ENCODE measurements around the gene UAP1L1.

Gene UAP1L1

GRCh38 chr9:137103206-137103999 is 26.1 kb downstream of the UAP1L1 start:
- no peak for DNase-seq

GRCh38 chr9:137105814-137106661 is 28.7 kb downstream of the UAP1L1 start:
- no peak for DNase-seq

GRCh38 chr9:137106662-137107250 is 29.4 kb downstream of the UAP1L1 start:
- no peak for DNase-seq

DNA sequence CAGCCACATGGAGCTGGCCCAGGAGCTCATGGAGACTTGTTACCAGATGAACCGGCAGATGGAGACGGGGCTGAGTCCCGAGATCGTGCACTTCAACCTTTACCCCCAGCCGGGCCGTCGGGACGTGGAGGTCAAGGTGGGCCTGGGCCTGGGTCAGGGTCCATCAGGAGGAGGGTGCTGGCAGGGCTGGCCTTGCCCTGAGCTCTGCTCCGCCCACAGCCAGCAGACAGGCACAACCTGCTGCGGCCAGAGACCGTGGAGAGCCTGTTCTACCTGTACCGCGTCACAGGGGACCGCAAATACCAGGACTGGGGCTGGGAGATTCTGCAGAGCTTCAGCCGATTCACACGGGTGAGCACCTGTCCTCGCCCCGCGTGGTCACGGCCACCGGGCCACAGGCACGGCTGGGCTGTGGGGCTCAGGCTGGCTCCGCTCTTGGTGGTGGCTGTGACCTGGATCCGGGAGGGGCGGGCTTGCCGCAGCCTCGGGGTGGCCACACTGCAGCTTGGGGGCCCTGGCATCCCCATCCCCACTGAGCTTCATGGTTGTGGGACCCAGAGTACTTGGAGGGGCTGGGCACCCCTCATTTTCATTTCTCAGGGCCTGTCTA is 30.1 kb downstream of the UAP1L1 start:
- DNase-seq, result no peak

DNA sequence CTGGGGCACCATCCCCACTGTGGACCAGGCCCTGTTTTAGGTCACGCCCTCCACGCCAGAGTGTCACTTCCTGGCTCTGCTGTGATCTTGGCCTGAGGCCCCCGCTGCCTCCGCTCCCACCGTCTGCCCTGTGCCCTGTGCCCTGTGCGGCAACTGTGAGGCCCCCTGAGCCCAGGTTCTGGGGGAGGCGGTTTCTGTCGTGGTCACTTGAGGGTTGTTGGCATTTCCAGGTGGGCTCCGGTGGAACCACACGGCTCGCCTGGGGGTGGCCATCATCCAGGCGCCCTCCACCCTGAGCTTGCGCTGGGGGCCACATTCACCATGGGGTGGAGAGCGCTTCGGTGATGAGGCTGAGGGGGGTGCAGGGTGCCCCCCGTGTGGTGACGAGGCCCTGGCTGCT is 30.7 kb downstream of the UAP1L1 start:
- DNase-seq, result no peak

DNA sequence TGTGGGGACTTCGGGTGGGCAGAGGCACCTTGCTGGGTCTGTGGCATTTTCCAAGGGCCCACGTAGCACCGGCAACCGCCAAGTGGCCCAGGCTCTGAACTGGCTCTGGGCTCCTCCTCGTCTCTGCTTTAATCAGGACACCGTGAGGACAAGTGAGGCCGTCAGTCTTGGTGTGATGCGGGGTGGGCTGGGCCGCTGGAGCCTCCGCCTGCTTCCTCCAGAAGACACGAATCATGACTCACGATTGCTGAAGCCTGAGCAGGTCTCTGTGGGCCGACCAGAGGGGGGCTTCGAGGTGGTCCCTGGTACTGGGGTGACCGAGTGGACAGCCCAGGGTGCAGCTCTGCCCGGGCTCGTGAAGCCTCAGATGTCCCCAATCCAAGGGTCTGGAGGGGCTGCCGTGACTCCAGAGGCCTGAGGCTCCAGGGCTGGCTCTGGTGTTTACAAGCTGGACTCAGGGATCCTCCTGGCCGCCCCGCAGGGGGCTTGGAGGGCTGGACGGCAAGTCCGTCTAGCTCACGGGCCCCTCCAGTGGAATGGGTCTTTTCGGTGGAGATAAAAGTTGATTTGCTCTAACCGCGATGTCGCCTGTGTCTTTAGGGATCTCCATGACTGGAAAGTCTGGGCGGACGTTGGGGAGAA is 31.4 kb downstream of the UAP1L1 start:
- DNase-seq, result no peak

- DNase-seq, result no peak
These were observed 32.2 kb downstream of the UAP1L1 start for GRCh38 chr9:137109250-137110146.

GRCh38 chr9:137110147-137110910 is 33.0 kb downstream of the UAP1L1 start:
- DNase-seq, result no peak

DNA sequence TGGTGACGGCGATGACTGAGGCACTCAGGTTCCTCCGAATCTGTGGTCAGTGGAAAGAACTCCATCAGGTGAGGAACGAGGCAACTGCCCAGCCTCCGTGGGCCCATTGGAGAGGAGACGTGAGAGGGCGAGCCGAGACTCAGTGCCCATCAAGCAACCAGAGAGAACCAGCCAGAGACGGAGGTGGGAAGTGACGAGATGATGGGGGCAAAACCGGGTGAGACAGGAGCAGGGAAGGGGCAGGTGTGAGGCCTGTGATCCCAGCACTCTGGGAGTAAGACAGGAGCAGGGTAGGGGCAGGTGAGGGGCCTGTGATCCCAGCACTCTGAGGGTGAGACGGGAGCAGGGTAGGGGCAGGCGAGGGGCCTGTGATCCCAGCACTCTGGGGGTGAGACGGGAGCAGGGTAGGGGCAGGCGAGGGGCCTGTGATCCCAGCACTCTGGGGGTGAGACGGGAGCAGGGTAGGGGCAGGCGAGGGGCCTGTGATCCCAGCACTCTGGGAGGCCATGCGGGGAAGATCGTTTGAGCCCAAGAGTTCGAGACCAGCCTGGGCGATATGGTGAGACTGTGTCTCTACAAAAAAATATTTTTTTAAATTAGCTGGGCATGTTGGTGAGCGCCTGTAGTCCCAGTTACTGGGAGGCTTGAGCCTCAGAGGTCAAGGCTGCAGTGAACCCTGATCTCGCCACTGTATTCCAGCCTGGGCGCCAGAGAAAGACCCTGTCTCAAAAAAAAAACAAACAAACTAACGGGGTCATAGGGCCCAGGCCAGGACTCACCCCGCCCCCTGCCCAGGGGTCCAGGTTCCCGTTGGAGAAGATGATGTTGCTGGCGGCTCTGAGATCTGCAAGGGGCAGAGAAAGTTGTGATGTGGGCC is 33.8 kb downstream of the UAP1L1 start:
- no peak for DNase-seq

DNA sequence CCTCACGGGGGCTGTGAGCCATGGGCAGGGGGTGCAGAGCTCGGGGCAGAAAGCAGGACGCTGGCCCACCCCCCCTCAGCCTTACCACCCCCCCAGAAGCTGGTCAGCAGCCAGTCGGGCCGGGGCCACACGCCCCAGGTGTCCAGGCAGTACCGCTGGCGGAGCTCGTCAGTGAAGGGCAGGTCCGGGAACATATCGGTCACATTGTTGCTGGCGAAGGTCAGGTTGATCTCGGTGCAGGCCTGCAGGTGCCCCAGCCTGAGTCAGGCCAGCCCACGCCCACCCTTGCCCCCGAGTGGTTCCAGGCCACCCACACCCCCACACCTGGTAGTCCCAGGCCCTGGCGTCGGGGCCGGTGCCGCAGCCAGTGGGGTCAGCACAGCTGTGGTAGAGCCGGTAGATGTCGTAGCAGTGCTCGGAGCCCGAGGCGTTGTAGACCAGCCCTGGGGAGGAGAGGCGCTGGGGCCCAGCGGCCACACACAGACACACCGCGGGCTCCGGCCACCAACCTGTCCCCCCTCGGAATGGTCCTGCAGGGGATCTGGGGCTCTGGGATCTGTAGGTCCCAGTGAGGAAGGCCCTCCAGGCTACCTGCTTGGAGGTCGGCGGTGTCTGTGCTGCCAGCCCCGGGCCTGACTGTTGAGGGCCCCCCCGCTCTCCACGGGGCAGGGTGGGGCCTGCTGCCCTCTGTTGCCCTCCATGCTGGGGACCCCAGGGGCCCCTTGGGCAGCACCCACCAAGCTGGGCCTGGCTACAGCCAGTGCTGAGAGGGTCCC is 34.7 kb downstream of the UAP1L1 start:
- no peak for DNase-seq

GRCh38 chr9:137112564-137113384 is 35.5 kb downstream of the UAP1L1 start:
- DNase-seq, result no peak

- DNase-seq, result no peak
These were observed 36.3 kb downstream of the UAP1L1 start for GRCh38 chr9:137113385-137114159.

DNA sequence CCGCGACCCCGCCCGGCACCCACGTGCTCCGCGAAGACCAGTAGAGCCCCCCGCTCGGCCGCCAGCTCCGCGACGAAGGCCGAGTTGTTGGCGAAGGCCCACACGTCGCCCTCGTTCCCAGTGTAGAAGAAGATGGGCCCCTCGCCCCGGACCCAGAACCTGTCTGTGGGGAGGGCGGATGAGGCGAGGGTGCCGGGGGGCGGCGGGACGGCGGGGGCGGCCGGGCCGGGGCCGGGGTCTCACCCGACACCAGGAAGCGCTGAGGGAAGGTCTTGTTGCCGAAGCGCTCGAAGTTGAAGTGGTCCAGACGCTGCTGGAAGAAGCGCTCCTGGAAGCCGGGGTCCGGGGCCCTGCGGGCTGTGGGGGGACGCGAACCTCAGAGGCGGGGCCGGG is 36.9 kb downstream of the UAP1L1 start:
- DNase-seq, result no peak

DNA sequence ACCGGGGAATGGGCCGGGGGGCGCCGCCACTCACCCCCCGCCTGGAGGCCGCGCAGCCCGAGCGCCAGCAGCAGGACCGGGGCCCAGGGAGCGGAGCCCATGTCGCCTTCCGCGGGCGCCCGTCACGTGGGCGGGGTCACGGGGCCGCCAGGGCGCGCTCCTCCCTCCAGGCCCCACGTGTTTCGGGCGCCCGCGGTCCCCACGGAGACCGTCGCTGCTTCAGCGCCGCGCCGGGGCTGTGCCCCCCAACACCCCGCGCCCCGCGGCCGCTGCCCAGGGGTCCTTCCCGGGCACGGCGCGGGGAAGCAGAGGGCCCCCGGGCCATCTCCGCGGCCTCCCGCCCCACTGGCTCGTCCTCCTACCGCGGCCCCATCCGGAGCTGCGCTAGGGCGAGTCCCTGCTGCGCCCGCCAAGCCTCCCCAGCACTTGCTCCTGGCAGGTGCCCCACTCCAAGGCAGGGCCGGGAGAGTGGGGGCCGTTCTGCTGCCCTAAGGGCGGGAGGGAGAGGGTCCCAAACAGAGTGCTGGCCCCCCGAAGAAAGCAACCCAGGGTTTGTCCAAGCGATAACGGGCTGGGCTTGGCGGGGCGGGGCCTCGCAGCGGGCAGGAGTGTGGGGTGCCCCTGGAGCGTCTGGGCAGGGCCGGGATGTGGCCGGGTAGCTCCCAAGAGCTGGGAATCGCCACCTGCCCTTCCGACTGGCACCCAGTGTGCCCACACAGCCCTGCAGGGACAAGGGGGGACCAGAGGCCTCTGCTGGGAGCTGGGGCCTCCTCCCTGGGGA is 37.5 kb downstream of the UAP1L1 start, which contains the start of gene DPP7:
Gene DPP7 (minus strand): TSS at position 121 of the 781 bp plus-strand sequence. CDS start 20 bp downstream, at position 101.
- no peak for DNase-seq

- no peak for DNase-seq
These were observed 38.2 kb downstream of the UAP1L1 start for GRCh38 chr9:137115394-137116026.

- DNase-seq, result no peak
These were observed 38.8 kb downstream of the UAP1L1 start for GRCh38 chr9:137116027-137116507.
